Fibroblast of skin of back (primary cell): ENCODE measurements around the gene ECEL1.
"Not testable (repeated sequence)": the region's sequence is repeated elsewhere in the genome, so short reads cannot be mapped to it uniquely, and the experiment has no call there.

Experiments
- DNase-seq: peaks from one replicate; pipeline ENCODE4 v3.0.0-alpha.2; 2013

ECEL1 gene

GRCh38 chr2:232458051-232458660 is 29.5 kb downstream of the ECEL1 start:
- no peak for DNase-seq

- DNase-seq, result no peak
Measured at GRCh38 chr2:232457121-232458011, 30.3 kb downstream of the ECEL1 start.

- DNase-seq, result no peak
Measured at GRCh38 chr2:232456296-232457120, 31.1 kb downstream of the ECEL1 start.

GRCh38 chr2:232455426-232456255 is 32.0 kb downstream of the ECEL1 start, which contains the start of gene ALPI:
TSS of gene ALPI (plus strand) at chr2:232456153. CDS start at chr2:232456200, 47 bp downstream.
- no peak for DNase-seq

DNA sequence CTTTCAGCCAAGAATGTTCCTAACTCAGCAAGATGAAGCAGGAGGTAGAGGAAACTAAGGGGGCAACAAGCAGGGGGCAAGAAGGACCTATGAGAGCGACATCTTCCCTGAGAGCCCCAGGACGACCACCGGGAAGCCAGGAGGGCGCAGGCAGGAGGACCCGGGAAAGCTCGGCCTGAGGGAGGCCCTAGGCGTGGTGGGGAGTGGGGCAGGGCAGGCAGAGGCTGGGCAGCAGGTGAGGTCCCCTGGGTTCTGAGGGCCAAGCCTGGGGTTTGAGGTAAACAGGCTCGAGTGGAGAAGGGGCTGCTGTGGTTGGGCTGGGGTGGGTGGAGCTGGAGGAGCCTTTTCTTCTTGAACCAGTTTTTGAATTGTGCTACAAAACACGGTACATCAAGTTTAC is 33.0 kb downstream of the ECEL1 start:
- no peak for DNase-seq

- not testable (repeated sequence) for DNase-seq
Measured at GRCh38 chr2:232451645-232452044, 36.0 kb downstream of the ECEL1 start.

GRCh38 chr2:232449964-232450363 is 37.7 kb downstream of the ECEL1 start:
- DNase-seq, result no peak

DNA sequence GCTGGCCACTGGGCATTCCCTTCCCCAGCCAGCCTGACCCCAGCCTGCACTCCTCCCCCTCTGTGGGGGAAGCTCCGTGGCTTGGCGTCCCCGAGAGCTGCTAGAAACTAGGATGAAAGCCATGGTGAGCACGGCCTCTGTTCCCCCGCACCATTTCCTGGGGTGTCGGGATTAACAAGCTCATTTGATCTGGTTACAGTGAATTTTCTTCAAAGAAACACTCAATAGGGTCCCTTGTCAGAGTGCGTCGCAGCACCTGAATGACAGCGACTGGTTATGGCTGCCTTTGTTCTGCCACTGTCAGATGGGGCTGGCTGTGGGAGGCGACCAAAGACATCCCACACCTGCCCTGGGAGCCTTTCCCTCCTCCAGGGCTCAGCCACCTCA is 39.3 kb downstream of the ECEL1 start:
- DNase-seq, result no peak

DNA sequence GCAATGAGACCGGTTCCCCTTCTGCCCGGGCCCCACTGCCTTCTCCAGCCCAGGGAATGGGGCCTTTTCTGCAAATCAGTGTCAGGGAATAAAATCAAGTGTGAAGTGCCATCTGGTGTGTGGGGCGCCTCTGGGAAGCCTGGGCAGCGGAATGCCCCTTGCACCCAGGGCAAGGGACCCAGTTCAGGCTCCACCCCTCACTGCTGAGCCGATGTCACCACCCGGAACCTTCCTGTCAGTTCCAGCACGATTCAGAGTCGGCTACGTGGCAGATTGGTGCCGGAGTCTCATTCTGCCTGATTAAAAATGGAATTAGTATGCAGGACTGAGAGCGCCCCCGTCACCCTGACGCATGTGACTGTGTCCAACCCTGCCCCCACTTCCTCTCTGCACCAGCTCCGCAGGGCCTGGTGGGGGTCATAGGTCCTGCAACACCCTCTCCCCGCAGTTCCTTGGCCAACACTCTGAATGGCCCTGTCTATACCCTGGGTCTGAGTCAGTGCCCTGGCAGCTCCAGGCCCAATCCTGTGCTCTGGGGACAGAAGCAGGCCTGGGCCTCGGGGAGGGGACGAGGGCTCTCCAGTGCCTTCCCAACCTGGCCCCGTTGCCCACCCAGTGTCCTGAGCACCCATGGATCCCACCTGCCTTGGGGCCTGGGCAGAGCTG is 39.9 kb downstream of the ECEL1 start:
- DNase-seq, result no peak

DNA sequence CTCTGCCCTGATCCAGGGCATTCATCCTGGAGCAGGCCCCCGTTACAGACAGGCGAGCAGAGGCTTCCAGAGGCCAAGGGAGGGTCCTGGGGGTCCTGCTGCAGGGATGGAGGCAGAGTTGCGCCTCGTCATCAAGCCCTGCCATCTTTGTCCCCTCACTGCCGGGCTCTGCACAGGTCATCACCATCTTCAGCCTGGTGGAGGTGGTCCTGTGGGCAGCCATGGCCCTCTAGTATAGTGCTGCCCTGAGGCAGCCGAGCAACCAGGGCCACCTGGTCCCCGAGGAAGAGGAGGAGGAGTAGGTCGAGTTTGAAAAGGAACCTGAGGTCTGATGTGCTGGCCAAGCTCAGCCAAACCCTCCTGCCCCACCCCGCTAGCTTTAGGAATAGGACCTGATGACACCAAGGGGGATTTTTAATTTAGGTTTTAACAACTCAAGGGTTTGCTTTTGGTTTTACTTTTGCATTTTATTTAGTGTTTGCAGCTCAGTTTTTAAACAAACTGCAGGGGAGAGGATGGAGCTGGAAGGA is 40.5 kb downstream of the ECEL1 start:
- no peak for DNase-seq

- not testable (repeated sequence) for DNase-seq
Measured at GRCh38 chr2:232446266-232446777, 41.3 kb downstream of the ECEL1 start.

- not testable (repeated sequence) for DNase-seq
Measured at GRCh38 chr2:232445149-232445885, 42.3 kb downstream of the ECEL1 start.

GRCh38 chr2:232444409-232445148 is 43.1 kb downstream of the ECEL1 start:
- peak; percentile 65 for DNase-seq

- not testable (repeated sequence) for DNase-seq
Measured at GRCh38 chr2:232443669-232444408, 43.8 kb downstream of the ECEL1 start.

DNA sequence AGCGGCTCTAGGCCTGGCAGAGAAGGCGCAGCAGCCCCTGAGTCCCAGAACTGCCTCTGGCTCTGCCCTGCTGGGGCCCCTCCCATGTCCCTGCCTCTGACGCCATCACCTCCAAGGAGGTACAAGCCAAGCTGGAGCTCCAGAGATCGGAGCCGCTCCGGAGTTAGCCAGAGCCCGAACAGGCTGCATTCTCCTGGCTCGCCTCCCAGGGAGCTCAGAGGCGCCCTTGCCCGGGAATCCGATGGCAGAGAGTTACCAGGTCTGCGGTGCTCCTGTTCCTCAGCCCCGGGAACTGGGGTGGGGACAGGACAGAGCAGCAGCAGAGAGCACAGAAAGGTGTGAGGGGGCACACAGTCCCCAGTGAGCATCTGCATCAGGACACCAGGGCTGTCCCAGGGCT is 44.6 kb downstream of the ECEL1 start:
- not testable (repeated sequence) for DNase-seq

DNA sequence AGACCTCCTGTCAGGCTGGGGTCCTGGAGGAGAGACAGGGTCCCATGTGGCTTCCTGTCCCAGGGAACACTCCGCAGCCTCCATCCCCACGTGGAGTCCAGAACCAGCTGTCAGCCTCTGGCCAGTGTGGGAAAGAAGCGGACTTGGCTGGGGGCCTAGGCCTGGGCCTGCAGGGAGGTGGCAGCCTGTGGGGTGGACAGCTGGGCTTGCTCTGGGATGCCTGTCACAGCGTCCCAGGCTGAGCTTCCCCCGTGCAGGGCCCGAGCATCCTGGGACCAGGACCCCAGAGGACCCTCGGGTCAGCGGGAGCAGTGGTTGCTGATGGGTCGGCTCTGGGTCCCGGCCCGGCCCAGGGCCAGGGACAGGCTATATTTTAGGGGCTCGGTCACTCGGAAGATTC is 45.2 kb downstream of the ECEL1 start:
- not testable (repeated sequence) for DNase-seq

DNA sequence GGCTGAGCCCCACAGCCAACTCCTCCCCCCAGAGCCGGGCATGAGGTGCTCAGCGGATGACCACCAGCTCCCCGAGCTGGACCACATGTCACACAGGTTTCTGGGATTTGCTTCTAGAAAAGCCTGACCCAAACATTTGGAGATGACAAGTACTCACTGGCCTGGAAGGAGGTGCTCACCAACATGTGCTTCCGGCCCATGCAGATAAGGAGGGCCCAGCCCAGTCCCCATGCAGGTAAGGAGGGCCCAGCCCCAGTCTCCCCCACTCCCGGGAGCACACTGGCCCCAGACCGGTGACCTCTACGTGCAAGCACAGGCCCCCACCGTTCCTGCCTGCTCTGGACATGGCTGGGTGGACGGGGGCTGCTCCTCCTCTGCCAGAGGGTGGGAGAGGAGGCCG is 45.7 kb downstream of the ECEL1 start:
- DNase-seq, result not testable (repeated sequence)

GRCh38 chr2:232441147-232441651 is 46.4 kb downstream of the ECEL1 start:
- no peak for DNase-seq
